Measurements from ENCODE around the gene MRFAP1L1.

DNA sequence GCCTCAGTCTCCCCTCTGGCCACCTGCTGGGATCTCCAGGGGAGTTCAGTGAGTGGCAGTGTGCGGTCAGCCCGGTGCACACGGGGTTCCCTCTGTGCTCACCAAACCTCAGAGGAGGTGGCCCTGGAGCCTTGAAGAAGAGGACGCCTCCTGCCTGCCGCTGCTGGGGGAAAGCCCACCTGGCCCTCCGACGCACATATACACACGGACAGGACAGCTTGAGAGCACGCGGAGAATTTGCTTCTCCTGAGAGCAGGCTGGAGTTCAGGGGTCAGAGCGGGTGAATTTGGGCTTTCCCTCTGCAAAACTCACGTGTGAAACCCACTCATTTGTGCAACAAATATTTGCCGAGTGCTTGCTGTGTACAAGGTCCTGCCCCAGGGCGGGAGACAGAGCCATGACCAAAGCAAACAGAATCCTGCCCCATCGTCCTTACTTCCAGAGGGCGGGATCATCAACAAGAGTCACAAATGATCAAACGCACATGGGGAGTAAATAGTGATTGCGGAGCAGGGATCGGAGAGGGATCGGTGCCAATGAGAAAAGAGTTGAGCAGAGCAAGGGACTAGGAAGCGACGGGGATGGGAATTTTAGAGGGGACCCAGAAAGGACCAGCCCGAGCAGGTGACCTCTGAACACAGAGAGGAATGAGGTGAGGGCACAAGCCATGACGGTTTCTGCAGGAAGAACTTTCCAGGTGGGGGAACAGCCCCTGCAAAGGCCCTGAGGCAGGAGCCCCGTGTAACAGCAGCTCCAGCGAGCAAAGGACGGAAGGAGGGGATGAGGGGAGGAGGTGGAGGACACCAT, 23.9 kb upstream of the MRFAP1L1 start:
- TF ChIP-seq EZH2 (IDR thresholded peaks at IDR 0.05; ENCODE audit: insufficient read depth, poor library complexity, severe bottlenecking) (no peak), EZH2phosphoT487 (IDR thresholded peaks at IDR 0.05; ENCODE audit: insufficient read depth, low read depth) (no peak)
